ENCODE measurements around the gene LAMA3.

- no peak for TF ChIP-seq CTCF (IDR thresholded peaks at IDR 0.05; ENCODE audit: low read depth, low read length, missing input control)
- TF ChIP-seq ATF3 (IDR thresholded peaks at IDR 0.05) = no peak
- TF ChIP-seq TAF1 (conservative IDR thresholded peaks at IDR 0.05) = no peak
- no peak for TF ChIP-seq JUND (IDR thresholded peaks at IDR 0.05)
- no peak for TF ChIP-seq RAD21 (IDR thresholded peaks at IDR 0.05)
- TF ChIP-seq REST (IDR thresholded peaks at IDR 0.05) = no peak
Observed at GRCh38 chr18:23799540-23799939, 110.3 kb downstream of the LAMA3 start.
